ENCODE data around the gene CCT4. TPM values are rescaled to one million over a fixed set of nuclear protein-coding genes. Genes with fewer than 3 reads are reported as not detected.
"Not testable (repeated sequence)": the region's sequence is repeated elsewhere in the genome, so short reads cannot be mapped to it uniquely, and the experiment has no call there.

The CCT4 gene, protein sequence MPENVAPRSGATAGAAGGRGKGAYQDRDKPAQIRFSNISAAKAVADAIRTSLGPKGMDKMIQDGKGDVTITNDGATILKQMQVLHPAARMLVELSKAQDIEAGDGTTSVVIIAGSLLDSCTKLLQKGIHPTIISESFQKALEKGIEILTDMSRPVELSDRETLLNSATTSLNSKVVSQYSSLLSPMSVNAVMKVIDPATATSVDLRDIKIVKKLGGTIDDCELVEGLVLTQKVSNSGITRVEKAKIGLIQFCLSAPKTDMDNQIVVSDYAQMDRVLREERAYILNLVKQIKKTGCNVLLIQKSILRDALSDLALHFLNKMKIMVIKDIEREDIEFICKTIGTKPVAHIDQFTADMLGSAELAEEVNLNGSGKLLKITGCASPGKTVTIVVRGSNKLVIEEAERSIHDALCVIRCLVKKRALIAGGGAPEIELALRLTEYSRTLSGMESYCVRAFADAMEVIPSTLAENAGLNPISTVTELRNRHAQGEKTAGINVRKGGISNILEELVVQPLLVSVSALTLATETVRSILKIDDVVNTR
- 139 TPM for polyA plus RNA-seq (2013, experiment 1 of 2; ENCODE audit: insufficient read length)
- 140 TPM for polyA plus RNA-seq (2013, experiment 2 of 2; ENCODE audit: insufficient read length)

DNA sequence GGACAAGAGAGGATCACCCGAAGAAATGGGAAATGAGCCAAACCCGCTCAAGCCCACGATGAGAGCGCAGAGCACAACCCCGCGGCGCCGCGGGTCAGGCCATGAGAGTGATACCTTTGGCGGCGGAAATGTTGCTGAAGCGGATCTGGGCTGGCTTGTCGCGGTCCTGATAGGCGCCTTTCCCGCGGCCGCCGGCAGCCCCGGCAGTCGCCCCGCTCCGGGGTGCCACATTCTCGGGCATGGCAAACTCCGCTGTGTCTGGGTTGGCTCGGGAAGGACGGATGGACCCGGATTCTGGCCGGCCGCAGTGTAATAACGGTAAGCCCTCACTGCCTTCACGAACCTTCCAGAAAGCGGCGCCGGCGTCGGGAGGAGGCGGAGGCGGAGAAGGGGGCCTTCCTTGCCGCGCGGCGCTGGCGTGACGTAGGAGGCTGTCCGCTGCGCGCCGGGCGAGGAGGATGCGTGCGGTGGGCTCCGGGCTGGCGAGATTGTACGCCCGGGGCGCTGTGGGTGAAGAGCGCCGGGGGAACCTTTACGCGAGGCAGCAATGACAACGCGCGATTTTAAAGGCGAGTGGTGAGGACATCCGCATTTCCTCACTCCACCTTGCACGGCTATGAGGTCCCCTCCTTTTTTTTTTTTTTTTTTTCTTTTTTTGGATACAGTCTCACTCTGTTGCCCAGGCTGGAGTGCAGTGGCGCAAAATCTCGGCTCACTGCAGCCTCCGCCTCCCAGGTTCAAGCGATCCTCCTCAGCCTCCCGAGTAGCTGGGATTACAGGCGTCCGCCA, at the start of gene CCT4:
Gene CCT4, minus strand, starts transcription at position 390 of the 789 bp plus-strand sequence. Its CDS starts 149 bp downstream, at position 241.
- peak; percentile 86 for DNase-seq

DNA sequence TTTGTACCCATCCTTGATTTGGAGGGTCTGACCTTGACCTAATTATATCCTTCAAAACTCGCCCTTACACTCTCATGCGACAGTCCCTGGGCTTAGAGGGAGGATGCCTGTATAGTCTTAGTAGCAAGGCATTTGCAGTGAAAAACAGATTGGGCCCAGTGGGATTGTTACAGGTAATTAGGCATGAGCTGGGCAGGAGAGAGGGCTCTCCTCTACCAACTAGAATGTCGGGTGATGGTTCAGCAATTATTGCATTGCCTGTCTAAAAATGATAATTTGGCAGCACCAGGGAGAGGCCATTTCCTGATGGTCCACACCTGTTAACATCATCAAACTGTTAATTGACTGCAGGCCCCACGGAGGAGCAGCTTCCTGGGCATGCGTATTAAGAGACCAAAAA, 49.4 kb upstream of the CCT4 start:
- no peak for DNase-seq

DNA sequence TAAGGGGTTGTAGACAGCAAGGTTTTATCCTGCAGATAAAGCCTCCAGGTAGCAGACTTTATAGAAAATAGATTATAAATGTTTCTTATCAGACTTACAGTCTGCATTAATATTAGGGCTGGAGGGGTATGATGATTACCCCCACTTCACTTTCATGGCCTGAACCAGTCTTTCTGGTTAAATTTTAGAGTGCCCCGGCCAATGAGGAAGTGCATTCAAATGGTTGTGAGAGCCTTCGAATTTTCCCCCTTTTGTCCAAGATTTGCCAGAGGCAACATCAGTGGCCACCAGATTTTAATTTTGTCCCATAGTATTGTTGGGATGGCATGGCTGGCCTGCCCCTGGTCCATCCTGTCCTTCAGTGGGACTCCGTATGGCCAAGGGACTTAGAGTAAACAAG, 48.6 kb upstream of the CCT4 start:
- DNase-seq = no peak

DNA sequence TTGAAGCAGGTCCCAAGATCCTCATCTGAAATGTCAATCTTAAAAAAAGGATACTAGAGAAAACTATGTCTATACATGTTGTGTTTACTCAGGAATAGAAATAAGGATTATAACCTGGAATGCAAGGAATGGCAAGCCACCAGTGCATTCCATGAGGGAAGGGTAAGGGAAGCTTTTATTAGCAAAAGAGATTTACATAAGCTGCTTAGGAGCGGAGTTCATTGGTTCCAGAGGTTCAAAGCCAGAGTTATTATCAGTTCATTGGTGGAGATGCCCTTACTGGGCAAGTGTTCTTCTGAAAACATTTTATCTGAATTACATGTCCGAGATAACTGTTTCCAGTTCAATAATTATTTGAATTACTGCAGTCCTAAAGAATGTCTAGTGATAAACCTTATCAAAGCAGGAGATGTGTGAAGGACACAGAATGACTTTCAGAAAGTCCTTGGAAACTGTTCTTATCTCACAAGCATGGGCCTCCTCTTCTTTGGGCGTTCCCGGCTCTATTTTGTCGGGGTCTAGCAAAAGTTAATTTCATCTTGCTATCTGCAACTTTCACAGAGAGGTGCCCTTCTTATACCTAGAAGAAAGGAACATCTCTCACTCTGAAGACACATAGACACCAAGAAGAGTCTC, 40.5 kb upstream of the CCT4 start:
- DNase-seq = peak; percentile 62

DNA sequence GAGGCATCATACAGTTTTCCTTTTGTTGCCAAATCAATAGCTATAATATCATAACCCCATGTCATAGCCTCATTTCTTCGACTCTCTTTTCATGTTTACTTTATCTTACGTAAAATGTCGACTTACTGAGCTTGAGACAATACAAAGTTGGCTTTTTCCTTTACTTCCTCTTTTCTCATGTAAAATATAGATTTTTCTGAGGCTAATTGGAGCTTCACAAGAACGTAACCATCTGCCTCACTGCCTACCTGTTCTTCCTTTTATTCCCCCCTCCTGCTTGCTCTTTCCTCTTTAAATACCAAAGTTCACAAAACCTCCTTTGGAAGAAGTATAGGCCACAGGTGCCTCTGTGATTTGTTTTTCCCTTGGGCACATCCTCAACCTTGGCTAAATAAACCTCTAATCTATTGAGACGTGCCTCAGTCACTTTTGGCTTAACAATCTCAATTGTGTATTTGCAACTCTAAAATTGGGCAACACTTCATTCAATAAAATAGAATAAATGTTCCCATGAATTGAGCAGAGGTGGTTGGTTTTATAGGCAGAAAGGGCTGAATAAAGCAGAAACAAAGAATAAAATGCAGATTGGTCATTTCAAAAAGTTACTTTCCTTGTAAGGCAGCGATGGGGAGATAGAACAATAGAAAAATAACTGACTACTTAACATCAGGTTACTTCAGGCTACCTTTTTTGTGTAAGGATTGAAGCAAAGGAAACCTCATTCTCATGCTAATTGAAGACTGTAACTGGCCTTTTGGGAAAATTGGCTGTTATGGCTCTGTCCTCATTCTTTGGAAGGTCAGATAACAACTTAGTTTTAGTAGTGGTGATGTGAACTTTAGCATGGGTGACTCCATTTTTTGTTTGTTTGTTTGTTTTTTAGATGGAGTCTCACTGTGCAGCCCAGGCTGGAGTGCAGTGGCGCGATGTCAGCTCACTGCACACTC, 38.3 kb upstream of the CCT4 start:
- no peak for DNase-seq

DNA sequence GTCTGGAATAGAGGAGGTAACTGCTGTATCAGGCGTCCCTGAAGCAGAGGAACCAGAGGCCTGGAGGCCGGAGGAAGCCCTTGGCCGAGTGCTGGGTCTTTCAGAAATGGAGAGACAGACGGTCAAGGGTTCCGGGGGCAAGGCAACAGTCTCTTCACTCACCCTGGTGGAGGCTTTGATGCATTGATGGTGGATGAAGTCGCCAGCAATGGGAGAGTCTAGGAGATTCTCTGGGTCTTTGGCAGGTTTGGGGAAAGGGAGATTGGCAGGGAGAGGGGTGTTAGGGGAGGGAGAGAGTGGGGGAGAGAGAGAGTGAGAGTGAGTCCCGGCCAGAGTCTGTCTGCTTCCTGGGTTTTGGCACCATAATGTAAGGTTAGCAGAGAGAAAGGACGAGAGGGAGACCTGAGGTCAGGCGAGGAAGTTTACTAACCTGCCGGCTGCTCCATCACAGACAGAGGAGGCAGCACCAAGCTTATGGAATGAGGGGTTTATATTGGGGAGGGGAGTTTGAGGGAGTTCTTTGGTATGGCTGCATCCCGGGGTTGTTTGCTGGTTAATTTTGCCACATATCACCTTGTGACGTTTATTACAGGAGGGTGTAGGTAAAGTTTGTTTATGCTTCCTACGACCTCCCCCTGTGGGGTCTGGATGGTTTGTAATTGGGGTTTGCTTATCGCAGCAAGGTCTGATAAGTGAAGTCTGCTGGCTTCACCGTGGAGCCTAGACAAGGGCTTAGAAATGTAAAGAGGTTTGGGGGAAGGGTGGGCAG, 36.6 kb upstream of the CCT4 start:
- no peak for DNase-seq

DNA sequence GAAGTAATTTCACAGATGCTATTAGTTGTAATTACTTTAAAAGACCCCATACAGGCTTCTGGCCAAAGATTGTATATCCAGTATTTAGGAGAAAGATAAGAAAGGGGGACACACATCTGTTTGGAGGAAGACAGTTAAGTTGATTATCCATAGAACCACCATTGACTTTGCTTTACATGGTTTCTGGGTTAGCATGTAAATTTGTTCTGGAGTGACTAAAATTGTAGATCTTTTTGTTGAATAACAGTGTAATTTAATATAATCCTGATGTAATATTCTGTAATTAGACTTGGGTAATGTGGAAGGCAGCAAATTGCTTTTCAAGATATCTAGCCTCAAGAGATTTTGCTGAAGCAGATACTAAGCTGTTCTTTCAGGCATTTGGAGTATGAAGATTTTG, 34.3 kb upstream of the CCT4 start:
- no peak for DNase-seq

DNA sequence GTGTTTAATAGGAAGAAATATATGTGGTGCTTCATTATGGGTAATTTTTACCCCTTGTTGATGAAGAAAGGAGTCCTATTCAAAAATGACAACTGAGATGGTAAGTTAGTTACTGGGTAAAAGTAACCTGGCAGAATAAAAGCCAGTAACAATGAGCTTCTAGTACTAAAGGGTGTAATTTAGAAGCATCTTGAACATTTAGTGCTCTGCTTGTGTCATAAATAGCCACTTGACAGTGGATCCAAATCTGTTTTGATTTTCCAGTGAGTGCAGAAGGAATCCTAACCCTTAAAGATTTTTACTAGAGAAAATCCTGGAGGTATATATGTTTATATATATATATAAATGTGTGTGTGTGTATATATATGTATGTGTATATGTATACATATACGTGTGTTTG, 32.1 kb upstream of the CCT4 start:
- DNase-seq = no peak

DNA sequence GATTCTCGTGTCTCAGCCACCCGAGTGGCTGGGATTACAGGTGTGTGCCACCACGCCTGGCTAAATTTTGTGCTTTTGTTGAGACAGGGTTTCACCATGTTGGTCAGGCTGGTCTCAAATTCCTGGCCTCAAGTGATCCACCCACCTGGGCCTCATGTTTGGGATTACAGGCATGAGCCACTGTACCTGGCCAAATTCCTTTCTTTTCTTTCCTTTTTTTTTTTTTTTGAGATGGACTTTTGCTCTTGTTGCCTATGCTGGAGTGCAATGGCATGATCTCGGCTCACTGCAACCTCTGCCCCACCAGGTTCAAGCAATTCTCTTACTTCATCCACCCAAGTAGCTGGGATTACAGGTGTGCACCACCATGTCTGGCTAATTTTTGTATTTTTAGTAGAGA, 26.3 kb upstream of the CCT4 start:
- DNase-seq = not testable (repeated sequence)

DNA sequence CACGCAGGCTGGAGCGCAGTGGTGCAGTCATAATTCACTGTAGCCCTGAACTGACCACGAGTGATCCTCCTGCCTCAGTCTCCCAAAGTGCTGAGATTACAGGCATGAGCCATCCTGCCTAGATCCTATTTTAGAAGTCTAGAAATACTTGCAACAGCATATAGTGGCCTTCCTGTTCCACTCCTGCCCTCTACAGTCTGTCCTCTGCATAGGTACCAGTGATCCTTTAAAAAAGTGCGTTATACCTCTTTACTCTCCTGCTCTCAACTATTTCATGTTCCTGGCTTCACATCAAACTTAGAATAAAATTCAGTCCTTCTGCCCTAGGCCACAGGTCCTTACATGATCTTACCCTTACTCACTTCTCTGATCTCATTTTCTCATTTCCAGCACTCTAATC, 23.1 kb upstream of the CCT4 start:
- no peak for DNase-seq

DNA sequence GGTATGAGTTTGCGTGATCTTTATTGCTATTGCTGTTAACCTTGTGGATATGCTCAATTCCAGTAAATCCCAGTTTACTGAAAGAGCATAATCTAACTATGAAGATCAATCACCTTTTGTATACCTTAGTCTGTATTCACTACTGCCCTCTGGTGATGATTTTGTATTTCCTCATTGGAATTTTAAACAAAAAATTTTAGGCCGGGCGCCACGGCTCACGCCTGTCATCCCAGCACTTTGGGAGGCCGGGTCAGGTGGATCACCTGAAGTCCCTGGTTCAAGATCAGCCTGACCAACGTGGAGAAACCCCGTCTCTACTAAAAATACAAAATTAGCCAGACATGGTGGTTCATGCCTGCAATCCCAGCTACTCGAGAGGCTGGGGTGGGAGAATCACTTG, 22.1 kb upstream of the CCT4 start:
- no peak for DNase-seq

DNA sequence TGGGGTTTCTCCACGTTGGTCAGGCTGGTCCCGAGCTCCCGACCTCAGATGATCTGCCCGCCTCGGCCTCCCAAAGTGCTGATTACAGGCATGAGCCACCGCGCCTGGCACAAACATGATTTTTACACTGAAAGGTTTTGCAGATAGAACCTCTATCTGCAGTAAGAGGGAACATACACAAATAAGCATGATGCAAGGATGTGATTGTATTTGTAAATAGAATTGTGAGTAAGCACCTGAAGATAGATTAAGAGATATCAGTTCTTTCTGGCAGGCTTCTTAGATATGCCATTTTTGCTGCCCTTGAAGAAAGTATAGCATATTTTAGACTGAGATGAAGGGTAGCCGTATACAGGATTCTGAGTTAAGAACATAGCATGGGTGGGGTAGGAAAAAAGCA, 20.7 kb upstream of the CCT4 start:
- no peak for DNase-seq

DNA sequence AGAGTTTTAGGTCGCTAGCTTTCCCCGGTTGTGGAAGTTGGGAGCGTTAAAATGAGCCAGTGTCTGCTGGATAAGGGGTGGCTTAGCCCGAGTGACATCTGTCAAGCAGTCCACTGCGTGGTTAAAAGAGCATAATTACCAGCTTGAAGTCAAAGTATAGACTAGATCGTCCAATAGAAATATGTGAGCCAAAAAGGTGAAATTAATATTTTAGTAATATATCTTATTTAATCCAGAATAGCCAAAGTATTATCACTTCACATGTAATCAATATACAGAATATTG, 17.7 kb upstream of the CCT4 start:
- DNase-seq = no peak

DNA sequence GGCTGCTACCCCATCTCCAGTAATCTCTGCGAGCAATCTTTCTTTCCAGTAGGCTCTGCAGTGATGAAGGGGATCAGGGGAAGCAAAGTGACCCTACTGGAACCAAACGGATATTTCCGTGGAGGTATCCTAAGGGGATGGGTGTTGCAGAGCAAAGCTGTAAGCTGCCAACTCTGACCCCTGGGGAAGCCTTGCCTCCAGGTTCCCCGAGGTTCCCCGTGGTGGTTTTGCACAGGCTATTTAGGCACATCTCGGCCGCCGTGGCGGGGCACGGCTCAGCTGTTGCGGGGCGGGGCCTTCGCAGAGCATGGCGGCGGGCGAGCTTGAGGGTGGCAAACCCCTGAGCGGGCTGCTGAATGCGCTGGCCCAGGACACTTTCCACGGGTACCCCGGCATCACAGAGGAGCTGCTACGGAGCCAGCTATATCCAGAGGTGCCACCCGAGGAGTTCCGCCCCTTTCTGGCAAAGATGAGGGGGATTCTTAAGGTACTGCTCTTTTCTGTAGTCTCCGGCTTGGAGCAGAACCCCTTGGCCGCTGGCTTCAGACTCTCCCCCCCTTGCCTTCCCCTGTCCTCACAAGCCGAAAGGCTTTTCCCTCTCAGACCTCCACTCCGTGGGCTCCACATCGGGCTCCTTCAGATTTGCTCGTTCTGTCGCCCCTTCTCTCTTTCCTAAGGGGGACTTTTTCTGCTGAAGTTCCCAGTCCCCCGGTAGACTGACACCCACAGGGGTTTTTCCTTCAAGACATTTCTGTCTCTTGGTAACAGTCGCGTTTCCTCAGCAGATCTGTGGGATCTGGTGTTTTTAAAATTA, 17.1 kb upstream of the CCT4 start, which contains the start of gene COMMD1:
Gene COMMD1, plus strand, starts transcription at position 303 of the 814 bp plus-strand sequence. Its CDS starts 5 bp downstream, at position 308.
- DNase-seq = peak; percentile 70

DNA sequence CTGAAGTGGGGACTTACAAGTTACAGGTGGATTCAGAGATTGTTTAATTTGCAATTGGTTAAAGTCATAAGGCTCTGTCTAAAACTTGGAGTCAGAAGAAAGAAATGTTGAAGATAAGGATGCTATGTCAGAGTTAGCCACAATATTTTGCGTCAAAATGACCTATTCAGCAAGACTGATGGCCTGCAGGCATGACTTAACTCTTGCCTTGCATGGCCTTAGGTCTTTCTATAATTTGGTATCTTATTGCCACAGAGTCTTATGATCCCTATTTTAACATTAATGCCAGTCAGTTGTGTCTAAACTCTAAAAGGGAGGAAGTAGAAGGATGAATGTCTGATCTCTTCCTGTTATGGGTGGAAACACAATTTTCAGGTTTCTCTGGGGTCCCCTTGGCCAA, 11.8 kb upstream of the CCT4 start:
- DNase-seq = no peak

DNA sequence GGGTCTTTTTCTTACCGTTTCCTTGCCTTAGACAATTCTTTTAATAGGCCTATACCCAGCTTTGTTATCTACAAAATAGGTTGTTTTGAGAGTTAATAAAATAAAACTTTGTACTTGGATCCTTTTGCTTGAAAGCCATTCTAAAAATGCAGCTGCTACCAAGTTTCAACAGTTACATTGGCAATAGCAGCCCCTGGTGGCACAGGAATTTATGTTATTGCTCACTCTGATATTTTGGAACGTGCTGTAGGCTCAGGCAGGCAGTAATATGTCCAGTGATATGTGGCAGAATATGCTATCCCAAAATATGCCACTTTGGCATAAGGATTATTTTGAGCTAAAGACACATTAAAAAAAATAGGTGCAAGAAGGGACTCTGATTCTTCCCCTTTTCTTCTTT, 10.4 kb upstream of the CCT4 start:
- DNase-seq = peak; percentile 12

DNA sequence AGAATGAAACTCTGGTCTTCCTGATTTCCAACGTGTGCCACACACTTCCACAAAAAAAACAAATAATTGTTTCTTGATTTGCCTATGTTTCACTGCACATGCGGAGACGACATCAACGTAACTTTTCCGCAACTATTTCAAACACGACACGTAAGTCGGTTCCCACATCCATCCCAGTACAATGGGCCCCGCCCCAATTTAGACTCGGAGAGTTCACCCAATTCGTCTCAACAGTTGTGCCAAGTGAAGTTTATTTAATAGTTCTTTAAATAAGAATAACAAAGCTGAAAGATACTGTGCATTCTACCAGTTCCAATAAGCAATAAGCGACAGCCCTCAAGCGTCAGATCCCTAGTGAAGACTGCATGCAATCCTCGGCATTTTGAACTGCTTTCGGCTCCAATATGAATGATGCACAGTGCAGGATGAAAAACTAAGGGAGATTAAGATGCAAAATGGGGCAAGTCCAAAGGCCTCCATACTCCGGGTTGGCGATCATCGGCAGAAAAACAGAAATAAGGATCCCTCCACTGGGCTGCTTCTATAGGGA, 664 bp downstream of the CCT4 start:
- peak; percentile 30 for DNase-seq

DNA sequence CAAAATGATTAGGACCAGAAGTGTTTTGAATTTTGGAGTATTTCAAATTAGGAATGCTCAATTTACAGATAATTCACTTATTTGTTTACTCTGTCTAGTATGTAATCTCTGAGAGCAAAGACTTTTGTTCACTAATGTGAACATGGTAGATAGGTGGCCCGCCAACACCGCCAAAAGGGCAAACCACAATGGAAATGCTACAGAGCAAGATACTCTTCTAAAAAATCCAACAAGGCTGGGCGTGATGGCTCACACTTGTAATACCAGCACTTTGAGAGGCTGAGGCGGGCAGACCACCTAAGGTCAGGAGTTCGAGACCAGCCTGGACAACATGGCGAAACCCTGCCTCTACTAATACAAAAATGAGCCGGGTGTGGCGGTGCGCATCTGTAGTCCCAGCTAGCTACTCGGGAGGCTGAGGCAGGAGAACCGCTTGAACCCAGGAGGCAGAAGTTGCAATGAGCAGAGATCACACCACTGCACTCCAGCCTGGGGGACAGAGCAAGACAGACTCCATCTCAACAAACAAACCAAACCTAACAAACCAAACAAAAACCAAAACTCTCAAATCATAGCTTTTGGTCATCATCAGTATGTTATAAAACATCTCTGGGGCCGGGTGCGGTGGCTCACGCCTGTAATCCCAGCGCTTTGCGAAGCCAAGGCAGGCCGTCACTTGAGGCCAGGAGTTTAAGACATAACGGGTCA, 2.4 kb downstream of the CCT4 start:
- no peak for DNase-seq

DNA sequence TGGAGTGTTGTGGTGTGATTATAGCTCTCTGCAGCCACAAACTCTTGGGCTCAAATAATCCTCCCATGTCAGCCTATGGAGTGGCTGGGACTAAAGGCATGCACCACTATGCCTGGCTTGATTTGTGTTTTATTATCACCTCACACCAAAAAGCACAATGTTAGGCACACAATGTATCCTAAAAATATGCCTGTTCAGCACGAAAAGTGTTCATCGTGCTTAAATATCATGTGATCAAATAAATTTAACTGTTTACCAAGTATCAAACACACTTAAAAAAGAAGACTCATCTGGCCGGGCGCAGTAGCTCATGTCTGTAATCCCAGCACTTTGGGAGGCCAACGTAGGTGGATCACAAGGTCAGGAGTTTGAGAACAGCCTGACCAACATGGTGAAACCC, 5.6 kb downstream of the CCT4 start:
- no peak for DNase-seq
